ENCODE results near the gene ATN1. TPM values are rescaled to one million over a fixed set of nuclear protein-coding genes. Genes with fewer than 3 reads are reported as not detected.

ATN1 gene
- total RNA-seq, 1 experiment from 2014 or later = 126 TPM

GRCh38 chr12:6947615-6948014, 19.9 kb downstream of the ATN1 start:
- Histone ChIP-seq H3K27me3 (replicated peaks; ENCODE audit: control insufficient read depth, insufficient read depth, low read length) (no peaks in the 10 kb centered on the region), H3K9me3 (no peaks in the 10 kb centered on the region), H3K36me3 (ENCODE audit: control insufficient read depth, insufficient read depth, low read length) (no peaks in the 10 kb centered on the region), H3K4me3 (ENCODE audit: low read depth, low read length) (peak overlapping the region; percentile 64), H3K4me1 (peaks cover 18% of the 10 kb centered on the region)
- Mint-ChIP-seq H3K27ac (ENCODE audit: unreplicated experiment) (no peak overlapping the region), H3K9me3 (ENCODE audit: unreplicated experiment) (no peaks in the 10 kb centered on the region), H3K36me3 (ENCODE audit: insufficient read depth, unreplicated experiment) (peaks cover 46% of the 10 kb centered on the region), H3K4me1 (ENCODE audit: low read depth, unreplicated experiment) (peaks cover 34% of the 10 kb centered on the region), H3K27me3 (ENCODE audit: insufficient read depth, unreplicated experiment) (peaks cover 4% of the 10 kb centered on the region), H3K4me3 (ENCODE audit: unreplicated experiment) (no peak overlapping the region)
- intact Hi-C loops (cut with micrococcal nuclease; ENCODE audit: unreplicated experiment) = no loop called here
- TF ChIP-seq CTCF (IDR thresholded peaks at IDR 0.05; ENCODE audit: insufficient read depth in 1 of 2, low read depth in 1 of 2, low read length in 1 of 2, severe bottlenecking in 1 of 2, unreplicated experiment in 1 of 2) = no peak
- no peak for DNase-seq
- ChIA-PET POLR2A (interaction anchor here (2.7 to 5.2 kb wide), 3 partner anchors 15 to 161 kb away, joined by 17 to 237 read pairs (median 50); partner anchors contain the start of gene C1RL), CTCF (interaction anchor here (0.6 to 6.0 kb wide), 6 partner anchors 10 to 697 kb away, joined by 3 to 241 read pairs (median 8); partner anchors contain the start of gene SPSB2)
- BruUV-seq (replicated peaks) = no TSS peak

GRCh38 chr12:6948873-6949594, 21.3 kb downstream of the ATN1 start:
- Histone ChIP-seq H3K36me3 (ENCODE audit: control insufficient read depth, insufficient read depth, low read length) (no peaks in the 10 kb centered on the region), H3K27me3 (replicated peaks; ENCODE audit: control insufficient read depth, insufficient read depth, low read length) (no peaks in the 10 kb centered on the region), H3K4me3 (ENCODE audit: low read depth, low read length) (no peak overlapping the region), H3K4me1 (peaks cover 11% of the 10 kb centered on the region), H3K9me3 (no peaks in the 10 kb centered on the region)
- intact Hi-C loops (cut with micrococcal nuclease; ENCODE audit: unreplicated experiment) = no loop called here
- no peaks in the 10 kb centered on the region for H3K9me3 Mint-ChIP-seq (ENCODE audit: unreplicated experiment)
- no peak overlapping the region for H3K27ac Mint-ChIP-seq (ENCODE audit: unreplicated experiment)
- ChIA-PET POLR2A (interaction anchor here (0.6 kb wide), 1 partner anchor 222 kb away, joined by 6 read pairs; no protein-coding TSS in a partner anchor), CTCF (interaction anchor here (0.5 to 1.0 kb wide), 2 partner anchors 11 to 145 kb away, joined by 3 read pairs; no protein-coding TSS in a partner anchor)
- H3K4me1 Mint-ChIP-seq (ENCODE audit: low read depth, unreplicated experiment) = peaks cover 23% of the 10 kb centered on the region
- peaks cover 32% of the 10 kb centered on the region for H3K36me3 Mint-ChIP-seq (ENCODE audit: insufficient read depth, unreplicated experiment)
- TF ChIP-seq CTCF (IDR thresholded peaks at IDR 0.05; ENCODE audit: insufficient read depth in 1 of 2, low read depth in 1 of 2, low read length in 1 of 2, severe bottlenecking in 1 of 2, unreplicated experiment in 1 of 2) = no peak
- no TSS peak for BruUV-seq (replicated peaks)
- H3K27me3 Mint-ChIP-seq (ENCODE audit: insufficient read depth, unreplicated experiment) = no peaks in the 10 kb centered on the region
- DNase-seq = no peak
- peak overlapping the region; percentile 8 for H3K4me3 Mint-ChIP-seq (ENCODE audit: unreplicated experiment)

GRCh38 chr12:6950401-6950801, 22.6 kb downstream of the ATN1 start:
- Mint-ChIP-seq H3K36me3 (ENCODE audit: insufficient read depth, unreplicated experiment) (peaks cover 20% of the 10 kb centered on the region), H3K27me3 (ENCODE audit: insufficient read depth, unreplicated experiment) (no peaks in the 10 kb centered on the region), H3K27ac (ENCODE audit: unreplicated experiment) (no peak overlapping the region), H3K4me3 (ENCODE audit: unreplicated experiment) (no peak overlapping the region), H3K4me1 (ENCODE audit: low read depth, unreplicated experiment) (peaks cover 22% of the 10 kb centered on the region), H3K9me3 (ENCODE audit: unreplicated experiment) (no peaks in the 10 kb centered on the region)
- Histone ChIP-seq H3K4me3 (ENCODE audit: low read depth, low read length) (no peak overlapping the region), H3K36me3 (ENCODE audit: control insufficient read depth, insufficient read depth, low read length) (no peaks in the 10 kb centered on the region), H3K4me1 (peaks cover 5% of the 10 kb centered on the region), H3K9me3 (no peaks in the 10 kb centered on the region), H3K27me3 (replicated peaks; ENCODE audit: control insufficient read depth, insufficient read depth, low read length) (no peaks in the 10 kb centered on the region)
- TF ChIP-seq CTCF (IDR thresholded peaks at IDR 0.05; ENCODE audit: insufficient read depth in 1 of 2, low read depth in 1 of 2, low read length in 1 of 2, severe bottlenecking in 1 of 2, unreplicated experiment in 1 of 2) = peak; percentile 61 to 66
- CTCF ChIA-PET = no interaction called here
- POLR2A ChIA-PET = no interaction called here
- no TSS peak for BruUV-seq (replicated peaks)
- peak in 1 of 2 experiments; percentile 60 for DNase-seq
- intact Hi-C loops (cut with micrococcal nuclease; ENCODE audit: unreplicated experiment) = no loop called here
